Measurements from ENCODE around the gene OR11H7.
"Not testable (repeated sequence)": the region's sequence is repeated elsewhere in the genome, so short reads cannot be mapped to it uniquely, and the experiment has no call there.

Gene OR11H7

DNA sequence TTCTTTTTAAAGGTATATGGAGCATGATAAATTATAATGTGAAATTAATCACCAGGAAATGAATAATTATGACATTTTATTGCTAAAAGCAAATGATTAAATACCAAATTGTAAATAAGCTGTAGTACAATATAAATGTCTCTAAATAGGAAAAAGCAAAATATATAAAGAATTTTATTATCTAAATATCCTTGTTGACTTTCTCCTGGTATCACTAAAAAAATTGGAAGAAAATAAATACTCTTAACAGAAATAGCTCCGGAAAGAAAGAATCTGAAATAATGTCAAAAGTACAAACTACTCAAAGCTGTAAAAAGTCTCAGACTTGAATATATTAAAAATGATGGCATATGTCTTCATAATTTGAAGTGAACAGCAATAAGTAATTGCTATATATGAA is at the start of gene OR11H7:
OR11H7 (plus strand) TSS at position 301 of the 400 bp plus-strand sequence.
- no peak for DNase-seq (ENCODE audit: low spot score)

DNA sequence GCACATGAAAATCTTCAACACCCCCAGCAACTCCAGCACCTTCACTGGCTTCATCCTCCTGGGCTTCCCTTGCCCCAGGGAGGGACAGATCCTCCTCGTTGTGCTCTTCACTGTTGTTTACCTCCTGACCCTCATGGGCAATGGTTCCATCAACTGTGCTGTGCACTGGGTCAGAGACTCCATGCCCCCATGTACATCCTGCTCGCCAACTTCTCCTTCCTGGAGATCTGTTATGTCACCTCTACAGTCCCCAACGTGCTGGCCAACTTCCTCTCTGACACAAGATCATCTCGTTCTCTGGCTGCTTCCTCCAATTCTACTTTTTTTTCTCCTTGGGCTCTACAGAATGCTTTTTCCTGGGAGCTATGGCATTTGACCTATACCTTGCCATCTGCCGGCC is 49.6 kb upstream of the OR11H7 start:
- DNase-seq (ENCODE audit: low spot score), result peak; percentile 57

DNA sequence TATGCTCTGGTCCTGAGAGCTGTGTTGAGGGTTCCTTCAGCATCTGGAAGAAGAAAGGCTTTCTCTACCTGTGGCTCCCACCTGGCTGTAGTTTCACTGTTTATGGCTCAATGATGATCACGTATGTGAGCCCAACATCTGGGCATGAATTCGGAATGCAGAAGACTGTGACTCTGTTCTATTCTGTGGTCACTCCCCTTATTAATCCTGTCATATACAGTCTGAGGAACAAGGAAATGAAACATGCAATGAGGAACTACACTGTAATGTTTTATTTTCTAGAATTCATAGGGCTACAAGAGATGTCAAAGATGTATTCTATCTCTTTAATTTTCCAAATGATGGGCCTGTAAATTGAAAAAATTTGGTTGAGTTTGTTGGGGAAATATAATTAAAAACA is 48.9 kb upstream of the OR11H7 start:
- DNase-seq (ENCODE audit: low spot score), result peak; percentile 48

DNA sequence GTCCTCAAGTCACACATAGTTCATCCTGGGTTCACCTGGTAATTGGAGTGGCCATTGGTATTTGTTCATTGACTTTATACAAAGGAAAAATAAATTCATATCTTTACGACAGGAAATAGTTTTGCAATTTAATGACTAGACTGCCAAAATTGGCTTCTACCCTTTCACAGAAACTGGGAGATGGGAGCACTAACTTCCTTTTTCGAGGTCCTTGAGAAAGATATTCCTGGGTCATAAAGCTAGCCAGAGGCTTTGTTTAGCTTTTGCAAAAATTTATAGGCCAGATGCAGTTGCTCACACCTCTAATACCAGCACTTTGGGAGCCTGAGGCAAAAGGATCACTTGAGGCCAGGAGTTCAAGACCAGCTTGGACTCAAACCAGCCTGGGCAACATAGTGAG is 48.3 kb upstream of the OR11H7 start:
- no peak for DNase-seq (ENCODE audit: low spot score)

DNA sequence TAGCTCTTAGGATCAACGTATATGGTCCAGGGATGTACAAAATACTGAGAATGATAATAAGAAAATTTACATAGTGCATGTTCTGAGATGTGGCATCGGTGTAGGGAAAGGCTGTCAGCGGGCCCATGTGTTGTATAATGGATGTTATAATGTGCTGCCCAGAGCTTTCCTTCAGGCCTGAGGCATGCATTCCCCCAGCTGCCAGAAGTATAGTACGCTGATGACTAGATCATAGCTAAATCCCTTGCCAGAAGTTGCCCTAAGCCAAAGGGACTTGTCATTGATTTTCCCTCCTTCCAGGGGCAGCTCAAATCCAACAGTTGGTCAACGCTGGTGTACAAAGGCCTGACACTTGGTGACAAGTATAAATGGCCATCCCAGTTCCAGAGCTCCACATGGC is 44.6 kb upstream of the OR11H7 start:
- DNase-seq (ENCODE audit: low spot score), result no peak

DNA sequence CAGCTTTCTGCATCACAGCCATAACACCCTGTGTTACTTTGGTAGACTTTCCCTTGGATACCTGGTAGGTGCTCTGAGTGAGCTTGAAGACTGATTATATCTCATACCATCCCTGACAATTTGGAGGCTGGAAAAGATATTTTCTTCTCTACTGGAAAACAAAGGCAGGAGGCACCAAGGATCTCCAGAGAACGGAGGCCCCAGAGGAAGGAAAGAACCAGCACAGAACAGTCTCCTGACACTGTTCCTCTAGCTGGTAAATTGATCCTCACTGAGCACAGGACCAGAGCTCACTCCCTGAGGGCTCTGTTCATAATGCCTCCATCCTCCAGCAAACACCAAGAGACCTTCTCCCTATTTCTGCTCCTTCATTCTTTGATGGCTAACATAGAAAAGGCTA is 38.2 kb upstream of the OR11H7 start, which contains the start of gene OR11G2:
OR11G2 (plus strand) TSS at position 301 of the 400 bp plus-strand sequence. CDS start 6,542 bp downstream, outside the sequence.
- no peak for DNase-seq (ENCODE audit: low spot score)

DNA sequence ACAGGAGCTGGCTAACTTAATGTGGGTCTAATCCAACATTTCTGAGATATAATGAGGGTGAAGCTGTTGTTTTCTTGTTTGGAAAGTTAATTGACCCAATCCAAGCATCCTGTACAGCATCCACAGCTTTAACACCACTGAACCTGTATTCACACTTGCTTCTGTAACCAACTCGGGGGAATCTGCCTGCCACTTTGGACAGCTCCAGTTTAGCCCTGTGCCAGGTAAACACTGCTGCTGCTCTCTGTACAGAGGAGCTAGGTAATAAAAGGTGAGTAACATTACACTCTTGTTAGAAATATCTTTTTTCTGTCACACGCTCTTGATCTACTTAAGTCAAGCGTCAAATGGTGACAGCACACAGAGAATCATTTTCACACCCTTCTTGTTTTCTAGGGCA is 37.4 kb upstream of the OR11H7 start:
- no peak for DNase-seq (ENCODE audit: low spot score)

DNA sequence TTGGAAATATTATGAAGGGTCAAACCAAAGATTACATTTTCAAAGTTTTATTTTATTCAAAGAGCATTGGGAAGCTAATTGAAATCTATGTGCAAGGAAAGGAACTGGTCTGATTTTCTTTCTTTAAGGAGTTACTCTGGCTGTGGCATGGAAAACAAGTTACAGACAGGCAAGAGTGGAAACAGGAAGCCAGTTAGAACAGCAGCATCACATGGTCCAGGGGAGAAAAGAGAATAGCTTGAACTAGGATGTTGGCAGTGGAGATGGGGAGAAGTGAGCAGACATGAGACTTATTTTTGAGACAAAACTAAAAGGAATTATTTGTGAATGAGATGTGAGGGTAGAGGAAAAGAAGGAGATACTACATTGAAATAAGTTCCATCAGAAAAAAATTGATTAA is 34.7 kb upstream of the OR11H7 start:
- peak; percentile 72 for DNase-seq (ENCODE audit: low spot score)

DNA sequence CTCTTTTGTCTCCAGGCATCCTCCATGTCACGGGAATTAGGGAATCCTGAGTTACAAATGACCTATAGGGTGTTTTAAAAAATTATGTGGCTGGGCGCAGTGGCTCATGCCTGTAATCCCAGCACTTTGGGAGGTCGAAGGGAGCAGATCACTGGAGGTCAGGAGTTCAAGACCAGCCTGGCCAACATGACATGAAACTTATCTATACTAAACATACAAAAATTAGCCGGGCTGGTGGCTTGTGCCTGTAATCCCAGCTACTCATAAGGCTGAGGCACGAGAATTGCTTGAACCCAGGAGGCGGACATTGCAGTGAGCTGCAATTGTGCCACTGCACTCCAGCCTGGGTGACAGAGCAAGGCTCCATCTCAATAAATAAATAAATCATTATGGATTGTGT is 33.6 kb upstream of the OR11H7 start:
- not testable (repeated sequence) for DNase-seq (ENCODE audit: low spot score)

DNA sequence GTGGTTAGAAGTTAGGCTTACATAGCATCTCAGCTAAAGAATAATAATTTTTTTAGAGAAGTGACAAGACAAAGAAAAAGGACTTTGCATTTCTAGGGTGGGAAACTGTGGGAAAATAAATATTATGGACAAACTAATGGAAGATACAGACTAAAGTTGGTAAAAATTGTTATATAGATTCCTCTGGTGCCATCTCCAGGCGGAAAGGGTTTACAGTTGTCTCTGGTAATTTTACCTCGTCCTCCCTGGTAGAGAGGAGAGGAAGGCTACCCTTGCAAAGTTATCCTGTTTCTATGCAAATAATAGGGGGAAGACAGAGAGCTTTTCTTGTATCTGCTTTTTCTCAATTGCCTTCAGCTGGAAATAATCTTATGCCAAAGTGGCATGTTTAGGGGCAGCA is 32.9 kb upstream of the OR11H7 start:
- no peak for DNase-seq (ENCODE audit: low spot score)

DNA sequence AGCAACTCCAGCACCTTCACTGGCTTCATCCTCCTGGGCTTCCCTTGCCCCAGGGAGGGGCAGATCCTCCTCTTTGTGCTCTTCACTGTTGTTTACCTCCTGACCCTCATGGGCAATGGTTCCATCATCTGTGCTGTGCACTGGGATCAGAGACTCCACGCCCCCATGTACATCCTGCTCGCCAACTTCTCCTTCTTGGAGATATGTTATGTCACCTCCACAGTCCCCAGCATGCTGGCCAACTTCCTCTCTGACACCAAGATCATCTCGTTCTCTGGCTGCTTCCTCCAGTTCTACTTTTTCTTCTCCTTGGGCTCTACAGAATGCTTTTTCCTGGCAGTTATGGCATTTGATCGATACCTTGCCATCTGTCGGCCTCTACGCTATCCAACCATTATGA is 31.3 kb upstream of the OR11H7 start:
- DNase-seq (ENCODE audit: low spot score), result peak; percentile 49

DNA sequence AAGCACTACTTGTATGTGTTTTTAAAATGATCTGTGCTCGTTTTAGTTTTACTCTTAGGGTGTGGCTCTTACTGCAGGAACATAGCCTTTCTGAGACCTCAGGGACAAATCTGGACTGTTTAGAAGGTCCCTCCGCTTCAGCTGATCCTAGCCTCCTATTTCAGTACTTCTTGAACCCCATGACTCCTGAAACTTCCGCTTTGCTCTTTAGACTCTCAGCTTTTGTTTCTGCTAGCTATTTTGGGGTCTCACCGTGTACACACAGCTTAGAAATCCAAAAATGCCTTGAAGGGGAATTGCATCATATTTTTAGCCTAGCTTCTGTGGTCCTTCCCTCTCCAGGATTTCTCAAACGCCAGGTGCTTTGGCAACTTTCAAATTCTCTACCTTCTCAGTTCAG is 29.8 kb upstream of the OR11H7 start:
- peak; percentile 66 for DNase-seq (ENCODE audit: low spot score)

DNA sequence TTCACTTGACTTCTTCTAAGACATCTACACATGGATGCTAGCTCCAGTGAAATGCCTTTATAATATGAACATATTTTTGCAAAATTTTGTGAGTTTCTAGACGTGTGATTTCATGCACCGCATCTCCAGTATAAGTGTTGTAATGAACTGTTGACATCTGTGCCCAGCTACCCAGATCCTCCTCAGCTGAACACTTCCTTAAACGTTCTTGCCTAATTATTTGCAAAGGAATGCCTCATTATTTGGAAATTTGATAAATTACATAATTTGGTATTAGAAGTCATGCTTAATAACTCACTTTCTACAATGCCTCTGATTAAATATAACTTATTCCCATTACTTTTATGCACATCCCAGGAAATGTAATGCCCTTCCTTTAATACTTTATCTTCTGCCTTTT is 24.1 kb upstream of the OR11H7 start:
- no peak for DNase-seq (ENCODE audit: low spot score)

DNA sequence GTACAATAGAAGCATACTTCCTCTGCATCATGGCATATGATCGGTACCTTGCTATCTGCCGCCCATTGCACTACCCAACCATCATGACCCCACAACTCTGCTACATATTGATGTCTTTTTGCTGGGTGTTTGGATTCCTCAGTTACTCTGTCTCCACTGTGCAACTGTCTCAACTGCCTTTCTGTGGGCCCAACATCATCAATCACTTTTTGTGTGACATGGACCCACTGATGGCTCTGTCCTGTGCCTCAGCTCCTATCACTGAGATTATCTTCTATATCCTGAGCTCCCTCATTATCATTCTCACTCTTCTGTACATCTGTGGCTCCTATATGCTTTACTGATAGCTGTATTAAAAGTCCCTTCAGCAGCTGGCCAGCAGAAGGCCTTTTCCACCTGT is 19.2 kb upstream of the OR11H7 start:
- DNase-seq (ENCODE audit: low spot score), result no peak

DNA sequence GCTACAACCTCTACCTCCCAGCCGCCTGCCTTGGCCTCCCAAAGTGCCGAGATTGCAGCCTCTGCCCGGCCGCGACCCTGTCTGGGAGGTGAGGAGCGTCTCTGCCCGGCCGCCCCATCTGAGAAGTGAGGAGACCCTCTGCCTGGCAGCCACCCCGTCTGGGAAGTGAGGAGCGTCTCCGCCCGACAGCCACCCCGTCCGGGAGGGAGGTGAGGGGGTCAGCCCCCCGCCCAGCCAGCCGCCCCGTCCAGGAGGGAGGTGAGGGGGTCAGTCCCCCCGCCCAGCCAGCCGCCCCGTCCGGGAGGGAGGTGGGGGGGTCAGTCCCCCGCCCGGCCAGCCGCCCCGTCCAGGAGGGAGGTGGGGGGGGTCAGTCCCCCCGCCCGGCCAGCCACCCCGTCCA is 16.4 kb upstream of the OR11H7 start:
- DNase-seq (ENCODE audit: low spot score), result not testable (repeated sequence)

DNA sequence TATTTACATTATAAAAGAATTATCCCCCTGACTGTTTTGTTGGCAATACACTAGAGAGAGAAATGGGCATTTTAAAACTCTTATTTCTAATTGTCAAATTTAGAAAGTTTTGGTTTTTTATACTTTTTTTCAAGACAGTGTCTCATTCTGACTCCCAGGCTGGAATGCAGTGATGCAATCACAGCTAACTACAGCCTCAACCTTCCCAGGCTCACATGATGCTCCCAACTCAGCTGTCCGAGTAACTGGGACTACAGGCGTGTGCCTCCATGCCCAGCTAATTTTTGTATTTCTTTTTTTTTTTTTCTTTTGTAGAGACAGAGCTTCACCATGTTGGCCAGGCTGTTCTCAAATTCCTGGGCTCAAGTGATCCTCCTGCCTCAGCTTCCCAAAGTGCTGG is 13.6 kb upstream of the OR11H7 start:
- no peak for DNase-seq (ENCODE audit: low spot score)

DNA sequence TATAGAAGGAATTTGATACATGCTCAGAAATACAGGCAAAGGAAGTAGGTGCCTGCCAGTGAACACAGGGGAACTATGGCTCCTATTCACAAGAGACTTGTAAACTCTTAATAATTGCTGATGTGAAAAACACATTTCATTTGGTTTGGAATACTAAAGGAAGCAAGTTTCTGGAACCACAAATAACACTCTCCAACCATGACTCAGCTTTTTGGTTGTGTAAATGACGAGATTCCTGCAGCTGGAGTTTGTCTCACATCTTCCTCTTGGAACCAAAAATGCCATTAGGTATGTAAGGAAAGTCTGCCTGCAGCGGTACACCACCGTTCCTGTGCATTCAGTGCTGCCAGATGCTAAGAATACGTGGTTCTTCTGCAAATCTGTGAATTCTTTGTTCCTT is 9.7 kb upstream of the OR11H7 start:
- DNase-seq (ENCODE audit: low spot score), result no peak

DNA sequence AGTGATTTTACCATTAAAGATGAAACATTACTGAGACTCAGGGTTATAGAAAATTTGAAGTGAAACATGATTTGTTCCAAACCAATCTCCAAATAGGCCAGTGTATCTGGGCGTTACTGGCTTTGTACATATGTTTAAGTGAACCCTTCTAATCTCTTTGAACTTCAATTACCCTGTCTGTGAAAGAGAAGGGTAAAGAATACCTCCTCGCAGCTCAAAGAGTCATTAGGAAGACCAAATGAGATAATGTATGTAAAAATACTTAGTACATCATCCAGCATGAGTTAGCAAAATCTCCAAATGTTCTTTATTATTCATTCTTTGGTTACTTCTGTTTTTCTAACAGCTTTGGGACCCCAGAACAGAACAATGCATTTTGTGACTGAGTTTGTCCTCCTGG is 5.4 kb upstream of the OR11H7 start, which contains the start of gene OR11H6:
OR11H6 (plus strand) TSS at position 301 of the 400 bp plus-strand sequence; CDS start at position 301, 0 bp downstream.
- no peak for DNase-seq (ENCODE audit: low spot score)

DNA sequence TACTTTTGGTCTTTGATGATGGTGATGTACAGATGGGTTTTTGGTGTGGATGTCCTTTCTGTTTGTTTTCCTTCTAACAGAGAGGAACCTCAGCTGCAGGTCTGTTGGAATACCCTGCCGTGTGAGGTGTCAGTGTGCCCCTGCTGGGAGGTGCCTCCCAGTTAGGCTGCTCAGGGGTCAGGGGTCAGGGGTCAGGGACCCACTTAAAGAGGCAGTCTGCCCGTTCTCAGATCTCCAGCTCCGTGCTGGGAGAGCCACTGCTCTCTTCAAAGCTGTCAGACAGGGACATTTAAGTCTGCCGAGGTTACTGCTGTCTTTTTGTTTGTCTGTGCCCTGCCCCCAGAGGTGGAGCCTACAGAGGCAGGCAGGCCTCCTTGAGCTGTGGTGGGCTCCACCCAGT is 6.6 kb downstream of the OR11H7 start:
- DNase-seq (ENCODE audit: low spot score), result not testable (repeated sequence)

DNA sequence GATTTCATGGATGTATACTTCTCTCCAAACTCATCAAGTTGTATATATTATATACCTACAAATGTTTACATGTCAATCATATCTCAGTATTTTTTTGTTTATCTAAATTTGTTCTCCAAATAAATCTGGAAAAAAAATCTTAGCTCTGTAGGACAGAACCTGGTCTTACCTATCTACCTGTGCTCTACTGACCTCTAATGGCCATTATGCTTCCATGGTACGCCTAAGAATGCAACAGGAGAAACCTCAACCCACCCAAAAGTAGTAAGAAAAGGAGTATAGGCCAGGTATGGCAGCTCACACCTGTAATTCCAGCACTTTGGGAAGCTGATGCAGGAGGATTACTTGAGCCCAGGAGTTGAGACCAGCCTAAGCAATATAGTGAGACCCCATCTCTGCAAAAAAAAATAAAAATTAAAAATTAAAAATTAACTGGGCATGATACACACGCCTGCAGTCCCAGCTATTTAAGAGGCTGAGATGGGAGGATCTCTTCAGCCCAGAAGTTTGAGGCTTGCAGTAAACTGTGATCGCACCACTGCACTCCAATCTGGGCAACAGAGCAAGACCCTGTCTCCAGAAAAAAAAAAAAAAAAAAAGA is 19.0 kb downstream of the OR11H7 start:
- no peak for DNase-seq (ENCODE audit: low spot score)

DNA sequence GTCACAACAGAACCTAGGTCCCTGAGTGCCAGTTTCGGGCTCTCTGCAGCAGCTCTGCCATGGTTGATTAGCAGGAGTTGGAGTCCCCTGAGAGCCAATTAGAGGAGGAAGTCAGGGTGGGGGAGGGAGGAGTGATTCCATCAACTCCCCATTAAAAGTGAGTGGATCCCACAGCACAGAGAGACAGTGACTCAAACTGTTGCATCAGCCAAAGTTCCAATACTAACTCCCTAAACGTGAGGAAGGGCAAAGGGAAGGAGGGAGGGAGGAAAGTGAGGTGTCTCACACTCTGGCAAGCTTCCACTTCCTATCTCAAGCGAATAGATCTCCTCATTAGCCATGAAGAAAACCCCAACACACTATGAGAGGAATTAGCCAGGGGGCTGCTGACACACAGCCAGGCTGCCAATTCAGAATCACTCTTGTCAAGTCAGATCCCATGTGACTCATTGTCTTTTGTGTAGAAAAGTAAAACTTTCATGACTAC is 33.9 kb downstream of the OR11H7 start:
- DNase-seq (ENCODE audit: low spot score), result no peak

DNA sequence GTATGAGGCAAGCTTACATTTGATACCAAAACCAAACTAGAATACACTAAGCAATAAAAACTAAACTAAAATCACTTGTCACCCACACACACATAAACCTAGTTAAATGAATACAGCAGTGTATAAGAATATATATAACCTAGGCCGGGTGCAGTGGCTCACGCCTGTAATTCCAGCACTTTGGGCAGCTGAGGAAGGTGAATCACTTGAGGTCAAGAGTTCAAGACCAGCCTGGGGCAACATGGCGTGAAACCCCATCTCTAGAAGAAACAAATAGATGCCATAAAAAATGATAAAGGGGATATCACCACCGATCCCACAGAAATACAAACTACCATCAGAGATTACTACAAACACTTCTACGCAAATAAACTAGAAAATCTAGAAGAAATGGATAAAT is 35.6 kb downstream of the OR11H7 start:
- not testable (repeated sequence) for DNase-seq (ENCODE audit: low spot score)

DNA sequence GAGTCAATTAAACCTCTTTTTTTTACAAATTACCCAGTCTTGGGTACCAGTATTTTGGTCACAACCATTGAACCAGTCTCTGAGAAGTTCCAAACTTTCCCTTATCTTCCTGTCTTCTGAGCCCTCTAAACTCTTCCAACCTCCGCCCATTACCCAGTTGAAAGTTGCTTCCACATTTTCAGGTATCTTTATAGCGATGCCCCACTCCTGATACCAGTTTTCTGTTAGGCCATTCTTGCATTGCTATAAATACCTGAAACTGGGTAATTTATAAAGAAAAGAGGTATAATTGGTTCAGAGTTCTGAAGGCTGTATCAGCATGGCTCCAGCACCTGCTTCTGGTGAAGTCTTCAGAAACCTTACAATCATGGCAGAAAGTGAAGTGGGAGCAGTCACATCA is 45.3 kb downstream of the OR11H7 start:
- no peak for DNase-seq (ENCODE audit: low spot score)

DNA sequence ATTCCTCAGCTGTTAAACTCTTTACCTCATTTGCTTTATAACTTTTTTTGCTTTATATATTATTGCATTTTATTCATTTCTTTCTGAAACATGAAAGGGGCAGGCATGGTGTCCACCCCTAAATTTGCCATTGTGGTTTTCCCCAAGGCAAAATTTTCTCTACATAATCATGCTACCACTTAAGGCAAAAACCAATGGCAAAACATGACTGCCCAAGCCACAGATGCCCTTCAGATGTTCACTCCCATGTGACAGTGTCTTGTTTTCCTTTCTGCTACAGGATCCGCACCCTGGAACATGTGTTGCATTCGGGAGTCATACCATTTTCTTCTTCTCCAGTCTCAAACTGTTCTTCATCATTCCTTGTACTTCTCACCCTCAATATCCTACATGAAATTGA is 48.6 kb downstream of the OR11H7 start:
- DNase-seq (ENCODE audit: low spot score), result no peak
